WERI-Rb-1 (cell line): ENCODE results near the gene SDCCAG8.

Experiments used
- DNase-seq: peaks from one replicate; pipeline ENCODE4 v3.0.0-alpha.2; 2020
- H3K27ac ChIP-seq: fragments of 250-450 bp; sonication (Bioruptor Pico); 2 replicates; pipeline ENCODE4 v1.5.1; 2020; ENCODE audit warnings: mild to moderate bottlenecking, moderate library complexity
- H3K27me3 ChIP-seq: fragments of 250-450 bp; sonication (Bioruptor Pico); 2 replicates; pipeline ENCODE4 v1.5.1; 2021; ENCODE audit warnings: mild to moderate bottlenecking, low read depth, moderate library complexity; ENCODE audit not compliant: insufficient read depth, severe bottlenecking
- H3K36me3 ChIP-seq: fragments of 250-450 bp; sonication (Bioruptor Pico); 2 replicates; pipeline ENCODE4 v1.5.1; 2020; ENCODE audit warnings: mild to moderate bottlenecking, moderate library complexity
- H3K4me3 ChIP-seq: 2 replicates; pipeline ENCODE4 v1.5.1; 2011; ENCODE audit warnings: low read depth, mild to moderate bottlenecking, control low read depth, low read length
- H3K9me3 ChIP-seq: fragments of 250-450 bp; sonication (Bioruptor Pico); 2 replicates; pipeline ENCODE4 v1.5.1; 2021; ENCODE audit warnings: mild to moderate bottlenecking, moderate library complexity; ENCODE audit not compliant: severe bottlenecking
- TF ChIP-seq, protein P1 (sequence below): IDR thresholded peaks from 2 replicates; pipeline ENCODE4 v1.5.1; 2011; ENCODE audit warnings: low read depth, mild to moderate bottlenecking, control low read depth, inconsistent platforms, low read length

The SDCCAG8 gene

GRCh38 chr1:243422362-243422761 is 166.5 kb downstream of the SDCCAG8 start:
- no peak for DNase-seq
- H3K36me3 ChIP-seq = peaks cover 9% of the 10 kb centered on the region
- no peaks in the 10 kb centered on the region for H3K27me3 ChIP-seq
- H3K9me3 ChIP-seq = no peaks in the 10 kb centered on the region
- H3K27ac ChIP-seq = no peak overlapping the region
- H3K4me3 ChIP-seq = no peak overlapping the region
- TF ChIP-seq, protein P1, sequence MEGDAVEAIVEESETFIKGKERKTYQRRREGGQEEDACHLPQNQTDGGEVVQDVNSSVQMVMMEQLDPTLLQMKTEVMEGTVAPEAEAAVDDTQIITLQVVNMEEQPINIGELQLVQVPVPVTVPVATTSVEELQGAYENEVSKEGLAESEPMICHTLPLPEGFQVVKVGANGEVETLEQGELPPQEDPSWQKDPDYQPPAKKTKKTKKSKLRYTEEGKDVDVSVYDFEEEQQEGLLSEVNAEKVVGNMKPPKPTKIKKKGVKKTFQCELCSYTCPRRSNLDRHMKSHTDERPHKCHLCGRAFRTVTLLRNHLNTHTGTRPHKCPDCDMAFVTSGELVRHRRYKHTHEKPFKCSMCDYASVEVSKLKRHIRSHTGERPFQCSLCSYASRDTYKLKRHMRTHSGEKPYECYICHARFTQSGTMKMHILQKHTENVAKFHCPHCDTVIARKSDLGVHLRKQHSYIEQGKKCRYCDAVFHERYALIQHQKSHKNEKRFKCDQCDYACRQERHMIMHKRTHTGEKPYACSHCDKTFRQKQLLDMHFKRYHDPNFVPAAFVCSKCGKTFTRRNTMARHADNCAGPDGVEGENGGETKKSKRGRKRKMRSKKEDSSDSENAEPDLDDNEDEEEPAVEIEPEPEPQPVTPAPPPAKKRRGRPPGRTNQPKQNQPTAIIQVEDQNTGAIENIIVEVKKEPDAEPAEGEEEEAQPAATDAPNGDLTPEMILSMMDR = no peak

DNA sequence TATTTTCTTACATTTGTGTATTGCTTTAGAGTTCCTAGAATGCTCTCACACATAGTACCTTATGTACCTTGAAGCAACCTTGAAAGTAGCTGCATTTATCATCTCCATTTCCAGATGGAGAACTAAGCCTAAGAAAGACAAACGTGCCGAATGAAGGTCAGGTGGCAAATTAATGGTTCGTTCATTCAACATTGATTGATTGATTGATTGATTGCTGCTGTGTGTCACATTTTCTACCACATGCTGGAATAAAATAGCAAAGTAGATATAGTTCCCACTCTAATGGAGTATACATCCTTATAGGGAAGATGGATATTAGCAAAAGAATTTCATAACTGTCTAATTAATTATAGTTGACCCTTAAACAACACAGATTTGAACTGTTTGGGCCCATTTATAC is 172.2 kb downstream of the SDCCAG8 start:
- DNase-seq = no peak
- H3K9me3 ChIP-seq = no peaks in the 10 kb centered on the region
- TF ChIP-seq, protein P1 = no peak
- no peak overlapping the region for H3K27ac ChIP-seq
- H3K4me3 ChIP-seq = no peak overlapping the region
- peaks cover 6% of the 10 kb centered on the region for H3K36me3 ChIP-seq
- H3K27me3 ChIP-seq = no peaks in the 10 kb centered on the region

DNA sequence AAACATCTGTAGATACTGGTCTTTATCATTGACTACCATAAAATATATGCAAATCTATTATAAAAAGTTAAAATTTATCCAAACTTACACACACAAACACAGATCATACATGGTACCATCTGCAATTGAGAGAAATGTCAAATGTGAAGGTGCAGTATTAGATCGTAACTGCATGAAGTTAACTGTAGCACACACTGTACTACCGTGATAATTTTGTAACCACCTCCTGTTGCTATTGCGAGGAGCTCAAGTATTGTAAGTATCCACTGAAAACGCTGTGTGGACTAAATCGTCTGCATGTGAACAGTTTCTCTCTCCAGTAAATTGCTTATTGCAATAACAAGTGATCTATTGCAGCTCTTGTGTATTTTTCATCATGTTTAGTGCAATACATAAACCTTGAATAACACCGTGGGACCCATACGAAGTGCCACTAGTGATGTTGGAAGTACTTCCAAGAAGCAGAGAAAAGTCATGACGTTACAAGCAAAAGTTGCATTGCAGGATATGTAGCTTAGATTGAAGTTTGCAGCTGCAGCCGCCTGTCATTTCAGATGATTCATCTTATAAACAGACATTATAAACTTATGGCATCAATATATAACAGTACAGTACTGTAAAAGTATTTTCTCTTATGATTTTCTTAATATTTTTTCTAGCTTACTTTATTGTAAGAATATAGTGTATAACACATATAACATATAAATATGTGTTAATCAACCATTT is 172.9 kb downstream of the SDCCAG8 start:
- no peak for DNase-seq
- Histone ChIP-seq H3K36me3 (peaks cover 6% of the 10 kb centered on the region), H3K4me3 (no peak overlapping the region), H3K9me3 (no peaks in the 10 kb centered on the region), H3K27ac (no peak overlapping the region), H3K27me3 (no peaks in the 10 kb centered on the region)
- TF ChIP-seq, protein P1 = no peak

DNA sequence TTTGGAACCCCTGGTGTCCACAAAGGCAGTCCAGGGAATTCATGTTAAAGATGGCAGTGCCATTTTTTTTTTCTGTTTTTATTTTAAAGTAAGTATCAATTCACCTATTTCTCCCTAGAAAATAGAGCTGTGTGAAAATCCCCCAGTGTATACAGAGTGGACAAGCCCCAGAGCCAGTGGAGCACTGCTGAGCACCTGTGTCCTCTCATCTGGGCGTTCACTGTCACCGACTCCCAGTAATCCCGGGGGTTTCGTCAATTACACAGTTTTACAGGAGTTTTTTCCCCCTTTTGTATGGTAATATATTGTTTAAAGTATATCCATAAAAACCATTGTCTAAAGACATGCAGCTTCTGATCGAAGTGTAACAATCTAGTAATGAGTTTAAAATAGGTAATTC is 175.8 kb downstream of the SDCCAG8 start:
- no peak overlapping the region for H3K4me3 ChIP-seq
- H3K36me3 ChIP-seq = peaks cover 4% of the 10 kb centered on the region
- TF ChIP-seq, protein P1 = no peak
- DNase-seq = no peak
- H3K9me3 ChIP-seq = no peaks in the 10 kb centered on the region
- no peaks in the 10 kb centered on the region for H3K27me3 ChIP-seq
- H3K27ac ChIP-seq = no peak overlapping the region

GRCh38 chr1:243432136-243432535 is 176.3 kb downstream of the SDCCAG8 start:
- H3K36me3 ChIP-seq = no peaks in the 10 kb centered on the region
- peak; percentile 31 for DNase-seq
- H3K27me3 ChIP-seq = no peaks in the 10 kb centered on the region
- H3K4me3 ChIP-seq = no peak overlapping the region
- no peaks in the 10 kb centered on the region for H3K9me3 ChIP-seq
- TF ChIP-seq, protein P1 = no peak
- H3K27ac ChIP-seq = no peak overlapping the region
